ENCODE data around the gene IQCN. TPM values are rescaled to one million over a fixed set of nuclear protein-coding genes. Genes with fewer than 3 reads are reported as not detected.
"Not testable (repeated sequence)": the region's sequence is repeated elsewhere in the genome, so short reads cannot be mapped to it uniquely, and the experiment has no call there.

IQCN gene
- total RNA-seq, 2 donors from 2014 or later, result 4.1 to 19.5 TPM

GRCh38 chr19:18218600-18218999 lies 55.7 kb downstream of the IQCN start:
- WGBS, result 86% methylated on average over 3 of the region's 3 CpGs
- intact Hi-C loops (cut with DNase I), result no loop called here
- Histone ChIP-seq H3K36me3 (no peaks in the 10 kb centered on the region), H3K27ac (no peak overlapping the region), H3K27me3 (replicated peaks; ENCODE audit: insufficient read depth) (no peaks in the 10 kb centered on the region), H3K4me3 (no peak overlapping the region), H3K4me1 (replicated peaks) (no peaks in the 10 kb centered on the region), H3K9me3 (no peaks in the 10 kb centered on the region)
- TF ChIP-seq POLR2A (IDR thresholded peaks at IDR 0.05) (no peak), CTCF (IDR thresholded peaks at IDR 0.05) (no peak), POLR2AphosphoS5 (IDR thresholded peaks at IDR 0.05) (no peak)
- no peak for DNase-seq (ENCODE audit: low spot score)

GRCh38 chr19:18218159-18218558 lies 56.1 kb downstream of the IQCN start:
- no peak for DNase-seq (ENCODE audit: low spot score)
- intact Hi-C loops (cut with DNase I), result no loop called here
- WGBS, result 86% methylated on average over 17 of the region's 17 CpGs
- no peaks in the 10 kb centered on the region for H3K36me3 ChIP-seq
- no peaks in the 10 kb centered on the region for H3K9me3 ChIP-seq
- H3K27me3 ChIP-seq (replicated peaks; ENCODE audit: insufficient read depth), result no peaks in the 10 kb centered on the region
- TF ChIP-seq POLR2A (IDR thresholded peaks at IDR 0.05), result no peak
- TF ChIP-seq POLR2AphosphoS5 (IDR thresholded peaks at IDR 0.05), result no peak
- H3K4me1 ChIP-seq (replicated peaks), result no peaks in the 10 kb centered on the region
- no peak overlapping the region for H3K27ac ChIP-seq
- no peak overlapping the region for H3K4me3 ChIP-seq

GRCh38 chr19:18216789-18217188 lies 57.5 kb downstream of the IQCN start:
- Histone ChIP-seq H3K27me3 (replicated peaks; ENCODE audit: insufficient read depth) (no peaks in the 10 kb centered on the region), H3K36me3 (no peaks in the 10 kb centered on the region), H3K27ac (no peak overlapping the region), H3K9me3 (no peaks in the 10 kb centered on the region), H3K4me1 (replicated peaks) (no peaks in the 10 kb centered on the region), H3K4me3 (no peak overlapping the region)
- TF ChIP-seq POLR2A (IDR thresholded peaks at IDR 0.05), result no peak
- TF ChIP-seq CTCF (IDR thresholded peaks at IDR 0.05), result no peak
- TF ChIP-seq POLR2AphosphoS5 (IDR thresholded peaks at IDR 0.05), result no peak
- no peak for DNase-seq (ENCODE audit: low spot score)
- intact Hi-C loops (cut with DNase I), result no loop called here
- 93% methylated on average over 8 of the region's 8 CpGs for WGBS

GRCh38 chr19:18214779-18215433 lies 59.3 kb downstream of the IQCN start:
- H3K4me1 ChIP-seq (replicated peaks), result no peaks in the 10 kb centered on the region
- no peak overlapping the region for H3K27ac ChIP-seq
- intact Hi-C loops (cut with DNase I), result no loop called here
- no peaks in the 10 kb centered on the region for H3K9me3 ChIP-seq
- no peaks in the 10 kb centered on the region for H3K36me3 ChIP-seq
- H3K27me3 ChIP-seq (replicated peaks; ENCODE audit: insufficient read depth), result no peaks in the 10 kb centered on the region
- TF ChIP-seq CTCF (IDR thresholded peaks at IDR 0.05) (no peak), POLR2A (IDR thresholded peaks at IDR 0.05) (no peak), POLR2AphosphoS5 (IDR thresholded peaks at IDR 0.05) (no peak)
- no peak for DNase-seq (ENCODE audit: low spot score)
- no peak overlapping the region for H3K4me3 ChIP-seq
- WGBS, result 61% methylated on average over 7 of the region's 7 CpGs

- WGBS, result 76% methylated on average over 14 of the region's 14 CpGs
- no peaks in the 10 kb centered on the region for H3K27me3 ChIP-seq (replicated peaks; ENCODE audit: insufficient read depth)
These were observed 62.6 kb downstream of the IQCN start for GRCh38 chr19:18211683-18212082.

GRCh38 chr19:18209912-18210311 lies 64.3 kb downstream of the IQCN start:
- intact Hi-C loops (cut with DNase I), result loop anchor here (2.0 to 10.0 kb wide), 2 partner anchors 39 to 205 kb away; partner anchors contain the start of gene SSBP4
- not testable (repeated sequence) for DNase-seq (ENCODE audit: low spot score); H3K4me3 ChIP-seq; H3K27ac ChIP-seq; H3K27me3 ChIP-seq (replicated peaks; ENCODE audit: insufficient read depth); H3K36me3 ChIP-seq; H3K9me3 ChIP-seq; H3K4me1 ChIP-seq (replicated peaks)
- 87% methylated on average over 5 of the region's 5 CpGs for WGBS

More at GRCh38 chr19:18211683-18212082, 62.6 kb downstream of the IQCN start:
- no peak for DNase-seq (ENCODE audit: low spot score)
- intact Hi-C loops (cut with DNase I), result no loop called here
- Histone ChIP-seq H3K36me3 (no peaks in the 10 kb centered on the region), H3K4me1 (replicated peaks) (no peaks in the 10 kb centered on the region), H3K4me3 (no peak overlapping the region), H3K27ac (no peak overlapping the region), H3K9me3 (no peaks in the 10 kb centered on the region)
- TF ChIP-seq POLR2AphosphoS5 (IDR thresholded peaks at IDR 0.05), result no peak
- TF ChIP-seq POLR2A (IDR thresholded peaks at IDR 0.05), result no peak
- TF ChIP-seq CTCF (IDR thresholded peaks at IDR 0.05), result no peak

All from prostate gland (tissue), 2 donors.